C1 segment of cervical spinal cord (tissue), 14 donors: ENCODE measurements around the gene CBY1.
A peak's percentile ranks its signal among the peaks of the same experiment; 100 is the strongest.

Source experiments
- DNase-seq, 14 donors: peaks; one replicate each; lab custom pipeline; 2025; lab: John Stamatoyannopoulos, UW

Gene CBY1

GRCh38 chr22:38649841-38650522, 6.5 kb upstream of the CBY1 start:
- no peak for DNase-seq

DNA sequence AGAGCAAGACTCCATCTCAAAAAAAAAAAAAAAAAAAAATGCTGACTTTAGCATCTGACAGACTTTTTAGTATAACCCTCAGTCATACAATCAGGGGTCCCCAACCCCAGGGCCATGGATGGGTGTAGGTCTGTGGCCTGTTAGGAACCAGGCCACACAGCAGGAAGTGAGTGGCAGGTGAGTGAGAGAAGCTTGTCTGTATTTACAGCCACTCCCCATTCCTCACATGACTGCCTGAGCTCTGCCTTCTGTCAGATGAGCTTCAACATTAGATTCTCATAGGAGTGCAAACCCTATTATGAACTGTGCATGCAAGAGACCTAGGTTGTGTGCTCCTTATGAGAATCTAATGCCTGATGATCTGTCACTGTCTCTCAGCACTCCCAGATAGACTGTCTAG, 3.6 kb upstream of the CBY1 start:
- DNase-seq = no peak

- DNase-seq = no peak
Observed at GRCh38 chr22:38653741-38654140, 2.7 kb upstream of the CBY1 start.

GRCh38 chr22:38655519-38656255, 751 bp upstream of the CBY1 start:
- DNase-seq = peak in 1 of 14 donors; percentile 35

- peak in 1 of 14 donors; percentile 10 for DNase-seq
Observed at GRCh38 chr22:38657045-38657909, 839 bp downstream of the CBY1 start.

- DNase-seq = peak in 9 of 14 donors; percentile 7 to 79 (median 36)
Observed at GRCh38 chr22:38674888-38675287, 18.4 kb downstream of the CBY1 start.

DNA sequence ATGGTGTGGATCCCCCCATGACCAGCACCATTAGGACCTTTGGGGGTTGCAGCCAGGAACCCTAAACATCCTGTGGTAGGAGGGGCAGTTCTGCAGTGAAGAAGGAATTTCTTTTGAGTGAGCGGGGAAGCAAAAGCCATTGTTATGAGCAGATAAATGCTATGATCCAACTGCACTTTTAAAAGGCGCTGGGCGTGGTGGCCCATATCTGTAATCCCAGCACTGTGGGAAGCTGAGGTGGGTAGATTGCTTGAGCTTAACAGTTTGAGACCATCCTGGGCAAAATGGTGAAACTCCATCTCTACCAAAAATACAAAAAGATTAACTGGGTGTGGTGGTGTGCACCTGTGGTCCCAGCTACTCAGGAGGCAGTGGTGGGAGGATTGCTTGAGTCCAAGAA, 19.4 kb downstream of the CBY1 start:
- DNase-seq = no peak

DNA sequence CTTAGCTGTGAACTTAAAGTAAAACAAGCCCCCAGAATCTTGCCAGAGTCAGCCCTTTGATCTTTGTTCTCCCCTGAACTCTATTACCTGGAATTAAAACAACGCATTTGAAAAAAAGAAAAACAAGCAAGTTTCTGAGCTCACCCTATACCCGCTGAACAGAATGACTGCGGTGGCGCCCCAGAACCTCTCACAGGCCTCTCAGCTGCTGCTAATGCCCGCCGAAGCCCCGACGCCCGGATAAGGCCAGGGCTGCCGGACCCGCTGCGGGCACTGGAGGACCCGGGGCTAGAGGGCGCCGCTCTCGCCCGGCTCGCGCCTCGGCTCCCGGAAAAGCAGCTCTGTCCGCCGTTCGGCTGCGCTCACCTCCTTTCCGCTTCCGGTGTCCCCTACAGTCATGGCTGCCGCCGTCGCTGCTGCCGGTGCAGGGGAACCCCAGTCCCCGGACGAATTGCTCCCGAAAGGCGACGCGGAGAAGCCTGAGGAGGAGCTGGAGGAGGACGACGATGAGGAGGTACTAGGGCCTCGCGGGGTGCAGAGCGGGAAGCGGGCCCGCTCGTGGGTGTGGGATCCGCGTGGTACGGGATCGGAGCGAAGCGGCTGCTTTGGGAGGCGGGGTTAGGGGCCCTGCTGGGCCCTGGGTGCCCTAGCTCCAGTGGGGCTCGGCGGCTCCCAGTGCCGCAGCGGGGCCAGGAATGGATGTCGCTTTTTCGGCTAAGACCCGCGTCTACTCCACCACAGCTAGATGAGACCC, 25.3 kb downstream of the CBY1 start, which contains the start of gene TOMM22:
TOMM22 (plus strand) TSS at position 376 of the 754 bp plus-strand sequence; CDS start at position 398, 22 bp downstream.
- DNase-seq = peak; percentile 29 to 92 (median 84)

DNA sequence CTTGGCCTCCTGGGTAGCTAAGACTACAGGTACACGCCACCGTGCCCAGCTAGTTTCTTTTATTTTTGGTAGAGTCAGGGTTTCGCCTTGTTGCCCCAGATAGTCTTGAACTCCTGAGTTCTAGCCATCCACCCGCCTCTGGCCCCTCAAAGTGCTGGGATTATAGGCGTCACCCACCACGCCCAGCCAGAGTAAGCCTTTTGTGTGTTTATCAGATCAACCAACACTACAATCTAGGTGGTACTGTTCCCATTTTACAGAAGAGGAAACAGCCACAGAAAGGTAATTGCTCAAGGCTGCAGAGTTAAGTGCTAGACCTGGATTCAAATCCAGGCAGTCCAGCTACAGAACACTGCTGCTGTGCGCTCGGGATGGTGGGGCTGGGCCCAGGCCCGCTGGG, 28.5 kb downstream of the CBY1 start:
- DNase-seq = no peak

DNA sequence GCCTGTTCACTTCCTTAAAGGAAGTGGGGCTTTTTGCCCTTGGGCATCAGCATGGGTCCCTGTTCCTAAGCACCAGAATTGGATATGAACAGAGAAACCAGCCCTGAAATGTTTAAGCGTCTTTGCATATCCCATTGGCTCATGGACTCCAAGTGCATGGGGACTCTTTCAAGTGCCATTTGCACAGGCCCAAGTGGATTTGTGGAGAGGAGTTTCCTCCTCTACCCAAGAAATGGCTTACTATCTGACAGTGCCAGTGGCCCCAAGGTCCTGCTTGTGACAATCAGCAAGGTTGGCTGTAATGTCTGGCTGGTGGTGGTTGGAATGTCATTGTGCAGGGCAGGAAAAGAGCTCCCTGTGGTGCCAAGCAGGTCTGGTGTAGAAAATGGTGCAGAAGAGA, 29.3 kb downstream of the CBY1 start:
- DNase-seq = no peak

- DNase-seq = no peak
Observed at GRCh38 chr22:38689651-38690050, 33.2 kb downstream of the CBY1 start.

- DNase-seq = no peak
Observed at GRCh38 chr22:38694049-38694448, 37.6 kb downstream of the CBY1 start.

- no peak for DNase-seq
Observed at GRCh38 chr22:38694940-38695339, 38.5 kb downstream of the CBY1 start.

DNA sequence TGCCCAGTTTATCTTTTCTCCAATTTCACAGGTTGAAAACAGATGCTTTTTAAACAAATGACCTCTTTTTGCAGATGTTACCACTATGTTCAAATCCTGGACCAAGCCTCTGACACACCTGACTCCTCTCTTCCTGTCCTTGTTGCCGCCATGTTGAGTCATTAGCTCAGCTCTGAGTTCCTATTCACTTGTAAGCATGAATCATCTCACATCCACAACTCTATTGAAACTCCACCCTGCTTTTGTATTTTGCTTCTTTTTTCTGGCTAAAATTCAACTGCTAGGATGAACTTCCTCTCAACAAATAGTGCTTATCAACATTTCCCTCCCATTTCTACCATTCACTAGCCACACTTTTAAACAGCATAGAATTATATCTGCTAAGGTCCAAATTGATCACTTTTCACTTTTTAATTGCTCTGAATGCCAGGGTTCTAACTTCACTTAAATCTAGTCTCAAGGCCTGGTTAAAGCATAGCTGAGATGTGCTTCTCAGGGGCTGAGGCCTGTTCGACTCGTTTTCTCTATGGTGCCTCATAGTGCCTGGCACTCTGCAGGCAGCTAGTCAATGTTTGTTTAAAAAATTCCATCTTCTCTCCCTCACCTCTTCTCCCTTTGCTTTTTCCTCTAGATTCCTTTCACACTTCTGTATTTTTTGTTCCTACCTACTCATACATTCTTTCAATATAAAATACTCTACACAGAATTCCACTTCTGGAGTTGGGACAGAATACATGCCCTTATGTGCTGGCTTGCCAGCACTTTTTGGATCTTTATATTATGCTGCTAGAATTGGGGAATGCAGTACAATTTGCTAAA, 40.4 kb downstream of the CBY1 start:
- DNase-seq = no peak

DNA sequence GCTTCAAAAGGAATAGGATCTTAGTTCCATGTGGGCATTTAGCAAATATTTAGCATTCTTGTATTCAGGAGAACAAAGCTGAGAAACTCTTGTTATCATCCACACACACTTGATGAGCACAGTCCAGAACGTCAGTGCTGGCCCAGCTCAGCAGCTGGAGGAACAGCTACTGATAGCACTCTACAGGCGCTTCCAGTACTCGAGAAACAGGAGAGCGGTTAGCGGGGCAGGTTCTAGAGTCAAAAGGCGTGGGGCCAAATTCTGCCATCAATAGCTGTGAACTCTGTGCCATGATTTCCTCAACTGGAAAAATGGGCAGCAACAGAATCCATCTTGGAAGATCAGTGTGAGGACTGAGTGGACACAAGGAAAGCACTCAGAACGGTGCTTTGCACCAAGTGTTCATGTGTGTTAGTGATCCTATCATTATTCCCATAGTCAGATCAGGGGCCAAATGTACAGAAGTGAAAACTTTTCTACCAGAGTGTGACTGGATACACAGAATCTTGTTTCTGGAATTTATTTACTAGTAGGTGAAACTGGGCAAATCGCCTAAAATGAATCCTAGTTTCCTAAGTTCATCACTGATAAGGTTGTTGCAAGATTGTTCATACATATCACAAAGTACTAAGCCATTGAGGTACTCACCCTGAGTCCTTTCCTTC, 41.1 kb downstream of the CBY1 start:
- DNase-seq = no peak

DNA sequence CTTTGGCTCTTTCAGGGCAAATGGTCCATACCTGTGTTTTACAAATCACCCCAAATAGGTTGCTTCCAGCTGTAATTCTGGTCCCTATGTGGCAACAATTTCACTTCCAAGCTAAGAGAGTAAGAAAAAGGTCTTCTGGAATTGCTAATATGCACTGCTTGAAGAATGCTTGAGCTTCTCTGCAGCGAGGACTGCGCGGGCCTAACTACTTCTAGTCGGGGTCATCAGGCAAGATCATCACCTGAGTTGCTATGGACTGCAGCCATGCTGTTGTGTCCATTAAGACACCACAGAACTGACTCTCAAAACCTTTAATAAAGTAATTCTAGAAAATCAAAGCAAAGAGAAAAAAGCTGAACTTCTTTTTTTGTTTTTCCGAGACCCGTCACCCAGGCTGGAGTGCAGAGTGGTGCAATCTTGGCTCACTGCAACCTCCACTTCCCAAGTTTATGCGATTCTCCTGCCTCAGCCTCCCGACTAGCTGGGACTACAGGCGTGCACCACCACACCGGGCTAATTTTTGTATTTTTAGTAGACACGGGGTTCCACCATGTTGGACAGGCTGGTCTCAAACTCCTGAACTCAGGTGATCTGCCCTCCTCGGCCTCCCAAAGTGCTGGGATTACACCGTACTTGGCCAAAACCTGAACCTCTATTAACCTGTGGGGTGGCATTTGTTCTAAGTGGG, 42.1 kb downstream of the CBY1 start:
- no peak for DNase-seq

- DNase-seq = no peak
Observed at GRCh38 chr22:38699143-38699542, 42.7 kb downstream of the CBY1 start.

- DNase-seq = peak in 1 of 14 donors; percentile 37
Observed at GRCh38 chr22:38699784-38700183, 43.3 kb downstream of the CBY1 start.

DNA sequence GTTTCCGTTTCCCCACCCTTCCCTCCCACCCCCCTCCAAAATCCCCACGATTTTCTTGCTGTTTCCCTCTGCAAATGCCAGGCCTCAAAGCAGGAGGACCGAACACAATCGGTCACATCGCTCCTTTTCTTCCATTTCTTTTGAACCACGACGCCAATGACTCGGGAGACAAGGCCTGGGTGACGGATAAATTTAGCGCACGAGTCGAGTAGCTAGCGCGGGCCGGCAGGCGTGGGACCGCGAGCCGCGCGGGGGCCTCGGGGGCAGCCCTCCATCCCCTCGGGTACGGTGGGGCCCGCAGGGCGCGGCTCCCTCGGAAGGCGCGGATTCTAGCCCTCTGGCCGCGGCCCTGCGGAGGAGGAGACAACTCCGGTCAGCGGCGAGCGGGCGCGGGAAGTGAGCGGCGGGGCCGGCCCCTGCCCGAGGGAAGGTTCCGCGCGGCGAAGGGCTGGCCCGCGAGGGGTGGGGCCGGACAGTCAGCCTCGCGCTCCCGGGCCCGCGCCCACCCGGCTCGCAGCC, 43.9 kb downstream of the CBY1 start:
- peak in 2 of 14 donors; percentile 67 to 68 for DNase-seq
